Stimulated activated CD8-positive, alpha-beta memory T cell treated with anti-CD3 and anti-CD28 coated beads, Interleukin-7, amount 100 ng/mL, for 4 hours (primary cell): ENCODE measurements around the gene YY1.
"Not testable (repeated sequence)": the region's sequence is repeated elsewhere in the genome, so short reads cannot be mapped to it uniquely, and the experiment has no call there.

ENCODE experiments used
- DNase-seq, 2 donors: peaks; one replicate each; pipeline ENCODE4 v3.0.0-alpha.2; 2020; ENCODE audit warnings: low read depth in 2 of 2

Gene YY1

DNA sequence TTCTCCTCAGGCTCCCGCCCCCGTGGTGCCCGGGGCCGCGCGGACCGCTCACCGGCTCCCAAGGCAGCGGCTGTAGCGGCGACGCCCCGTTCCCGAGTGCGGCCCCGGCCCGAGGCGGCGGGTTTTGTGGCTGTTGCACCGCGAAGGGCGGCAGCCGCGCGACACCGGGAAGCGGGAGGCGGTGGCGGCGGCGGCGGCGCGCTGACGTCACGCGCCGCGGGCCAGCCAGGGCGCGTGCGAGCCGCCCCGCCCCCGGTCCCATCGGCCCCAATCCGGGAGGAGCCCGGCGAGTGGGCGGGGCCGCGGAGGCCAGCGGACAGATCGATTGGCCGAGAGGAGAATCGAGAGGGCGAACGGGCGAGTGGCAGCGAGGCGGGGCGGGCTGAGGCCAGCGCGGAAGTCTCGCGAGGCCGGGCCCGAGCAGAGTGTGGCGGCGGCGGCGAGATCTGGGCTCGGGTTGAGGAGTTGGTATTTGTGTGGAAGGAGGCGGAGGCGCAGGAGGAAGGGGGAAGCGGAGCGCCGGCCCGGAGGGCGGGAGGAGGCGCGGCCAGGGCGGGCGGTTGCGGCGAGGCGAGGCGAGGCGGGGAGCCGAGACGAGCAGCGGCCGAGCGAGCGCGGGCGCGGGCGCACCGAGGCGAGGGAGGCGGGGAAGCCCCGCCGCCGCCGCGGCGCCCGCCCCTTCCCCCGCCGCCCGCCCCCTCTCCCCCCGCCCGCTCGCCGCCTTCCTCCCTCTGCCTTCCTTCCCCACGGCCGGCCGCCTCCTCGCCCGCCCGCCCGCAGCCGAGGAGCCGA, at the start of gene YY1:
YY1 (plus strand) TSS at position 726 of the 792 bp plus-strand sequence. CDS start 101 bp downstream, outside the sequence.
- DNase-seq, result peak; percentile 98 to 100

DNA sequence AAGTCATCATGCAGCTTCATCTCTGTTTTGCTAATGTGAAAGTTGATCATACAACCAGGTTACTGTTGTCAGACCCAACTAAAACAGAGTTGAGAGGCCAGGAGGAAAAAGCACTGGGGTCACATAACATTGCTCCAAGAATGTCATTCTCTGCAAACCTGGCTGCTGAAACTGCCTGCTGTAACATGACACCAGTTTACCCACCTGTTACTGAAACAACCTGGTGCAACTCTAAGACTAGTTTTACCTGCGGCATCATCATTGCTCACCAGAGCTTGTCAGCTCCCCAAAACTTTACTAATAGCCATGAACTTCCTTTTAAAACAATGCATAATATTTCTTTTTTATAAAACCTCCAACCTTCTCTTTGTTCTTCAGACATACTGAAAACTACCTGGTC, 48.8 kb upstream of the YY1 start:
- no peak for DNase-seq

GRCh38 chr14:100191584-100192249, 47.2 kb upstream of the YY1 start:
- DNase-seq, result no peak

- no peak for DNase-seq
These were observed 46.7 kb upstream of the YY1 start for GRCh38 chr14:100192250-100192671.

GRCh38 chr14:100192672-100193416, 46.1 kb upstream of the YY1 start:
- peak; percentile 99 for DNase-seq

DNA sequence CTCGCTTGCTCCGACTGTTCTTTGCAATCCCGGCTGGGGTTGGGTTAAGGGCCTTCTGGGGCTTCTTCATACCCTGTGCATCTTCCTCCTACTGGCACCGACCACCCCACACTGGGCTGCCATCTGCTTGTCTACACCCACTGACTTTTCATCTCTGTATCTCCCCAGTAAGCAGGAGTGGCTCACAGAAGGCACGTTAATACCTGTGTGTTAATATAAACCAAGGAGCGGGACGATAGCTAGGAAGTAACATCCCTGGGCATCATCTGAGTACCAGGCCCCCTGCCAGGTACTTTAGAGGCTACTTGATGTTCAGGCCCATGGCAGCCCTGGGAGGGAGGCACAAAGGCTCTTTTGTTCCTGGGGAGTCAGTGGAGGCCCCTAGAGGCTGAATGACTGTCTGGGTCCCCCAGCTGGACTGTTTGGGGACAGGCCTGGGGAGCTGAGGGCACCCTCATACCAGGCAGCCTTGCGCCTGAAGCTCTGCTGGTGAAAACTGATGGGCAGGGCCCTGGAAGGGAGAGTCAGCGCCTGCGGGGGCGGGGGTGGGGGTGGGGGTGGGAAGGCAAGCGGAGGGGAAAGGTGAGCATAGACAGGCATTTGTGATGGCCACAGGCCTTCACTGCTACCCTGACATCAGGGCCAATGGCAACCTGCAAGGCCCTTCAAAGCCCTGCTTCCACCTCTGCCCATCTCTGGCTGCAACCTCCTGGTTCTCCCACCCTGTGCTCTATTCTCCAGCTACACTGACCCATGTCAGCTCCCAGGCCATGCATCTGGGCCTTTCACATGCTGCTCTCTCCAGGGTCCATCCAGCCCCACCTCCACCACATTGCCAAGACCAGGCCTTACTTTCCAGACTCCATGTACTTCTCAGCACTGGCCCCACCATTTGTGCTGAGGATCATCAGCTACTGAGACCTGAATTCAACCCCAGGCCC, 45.3 kb upstream of the YY1 start:
- no peak for DNase-seq

DNA sequence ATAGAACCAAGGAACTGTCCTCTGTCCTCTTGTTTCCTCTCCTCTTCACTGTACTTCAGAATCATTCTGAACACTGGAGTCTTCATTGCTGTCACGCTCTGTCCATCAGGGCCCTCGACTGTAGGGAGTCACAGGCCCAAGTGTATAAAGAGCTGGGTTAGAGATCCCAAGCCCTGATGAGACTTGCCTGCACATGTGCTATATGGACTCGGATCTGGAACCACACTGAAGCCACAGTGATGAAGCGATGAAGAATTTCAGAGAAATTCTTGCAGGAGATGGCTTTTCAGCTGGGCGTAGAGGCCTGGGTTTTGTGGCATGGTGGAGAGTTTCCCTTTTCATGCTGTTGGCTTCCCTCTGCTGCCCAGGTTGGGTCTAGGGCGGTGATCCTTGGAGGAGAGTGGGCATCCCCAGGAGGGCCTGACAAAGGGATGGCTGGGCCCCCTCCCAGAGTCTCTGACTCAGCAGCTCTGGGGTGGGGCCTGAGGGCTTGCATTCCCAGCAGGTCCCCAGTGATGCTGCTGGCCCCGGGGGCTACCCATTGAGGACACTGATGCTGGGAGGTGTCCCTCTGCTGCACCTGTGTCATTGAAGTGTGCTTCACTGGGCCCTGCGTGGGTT, 39.6 kb upstream of the YY1 start:
- DNase-seq, result no peak

DNA sequence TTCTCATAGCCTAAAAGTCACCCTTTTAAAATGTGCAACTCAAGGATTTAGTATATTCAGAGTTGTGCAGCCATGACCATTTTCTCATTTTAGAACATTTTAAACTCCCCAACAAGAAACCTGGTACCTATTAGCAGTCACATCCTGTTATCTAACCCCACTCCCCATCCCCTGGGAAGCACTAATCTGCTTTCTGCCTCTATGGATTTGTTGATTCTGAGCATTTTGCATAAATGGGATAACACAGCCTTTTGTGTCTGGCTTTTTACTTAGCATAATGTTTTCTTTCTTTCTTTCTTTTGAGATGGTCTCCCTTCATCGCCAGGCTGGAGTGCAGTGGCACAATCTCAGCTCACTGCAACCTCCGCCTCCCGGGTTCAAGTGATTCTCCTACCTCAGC, 38.6 kb upstream of the YY1 start:
- DNase-seq, result no peak

DNA sequence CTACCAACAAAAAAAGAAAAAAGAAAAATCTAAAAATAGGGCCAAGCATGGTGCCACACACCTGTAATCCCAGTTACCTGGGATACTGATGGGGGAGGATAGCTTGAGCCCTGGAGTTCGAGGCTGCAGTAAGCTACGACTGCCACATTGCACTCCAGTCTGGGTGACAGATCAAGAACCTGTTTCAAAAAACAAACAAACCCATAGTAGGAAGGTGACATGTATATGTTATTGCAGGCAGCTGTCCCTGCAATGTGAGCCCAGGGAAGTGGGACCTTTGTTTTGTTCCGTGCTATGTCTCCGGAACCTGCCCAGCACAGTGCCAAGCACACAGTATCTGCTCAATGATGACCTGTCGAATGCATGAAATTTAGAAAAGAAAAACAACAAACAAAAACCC, 37.2 kb upstream of the YY1 start:
- DNase-seq, result no peak

- DNase-seq, result no peak
These were observed 36.2 kb upstream of the YY1 start for GRCh38 chr14:100202712-100203111.

DNA sequence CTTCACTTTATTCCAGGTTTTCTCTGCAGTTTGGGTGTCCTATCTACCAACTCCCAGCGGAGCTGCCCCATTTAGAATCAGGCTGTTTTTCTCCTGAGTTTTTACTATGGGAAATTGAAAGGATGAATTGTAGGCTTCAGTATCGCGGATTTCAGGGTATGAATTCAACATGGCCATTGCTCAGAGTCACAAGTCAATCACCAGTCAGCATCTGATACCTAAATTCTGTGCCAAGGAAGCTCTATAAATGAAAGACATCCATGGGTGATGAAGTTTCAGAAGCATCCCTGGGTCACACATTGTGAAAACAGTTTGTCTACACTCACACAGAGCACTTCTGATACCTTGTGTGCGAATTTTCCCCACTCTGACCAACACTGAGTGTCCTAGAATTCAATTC, 35.8 kb upstream of the YY1 start:
- DNase-seq, result no peak

GRCh38 chr14:100203962-100204834, 34.7 kb upstream of the YY1 start:
- no peak for DNase-seq

- DNase-seq, result not testable (repeated sequence)
These were observed 34.1 kb upstream of the YY1 start for GRCh38 chr14:100204835-100205167.

- DNase-seq, result not testable (repeated sequence)
These were observed 31.4 kb upstream of the YY1 start for GRCh38 chr14:100207588-100207987.

DNA sequence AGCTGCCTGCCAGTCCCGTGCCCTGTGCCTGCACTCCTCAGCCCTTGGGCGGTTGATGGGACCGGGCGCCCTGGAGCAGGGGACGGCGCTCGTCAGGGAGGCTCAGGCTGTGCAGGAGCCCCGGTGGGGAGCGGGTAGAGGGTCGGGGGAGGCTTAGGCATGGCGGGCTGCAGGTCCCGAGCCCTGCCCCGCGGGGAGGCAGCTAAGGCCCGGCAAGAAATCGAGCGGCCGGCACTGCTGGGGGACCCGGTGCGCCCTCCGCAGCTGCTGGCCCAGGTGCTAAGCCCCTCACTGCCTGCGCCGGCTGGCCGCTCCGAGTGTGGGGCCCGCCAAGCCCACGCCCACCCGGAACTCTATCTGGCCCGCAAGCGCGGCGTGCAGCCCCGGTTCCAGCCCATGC, 30.8 kb upstream of the YY1 start:
- DNase-seq, result not testable (repeated sequence)

- no peak for DNase-seq
These were observed 27.6 kb upstream of the YY1 start for GRCh38 chr14:100211366-100211765.

- no peak for DNase-seq
These were observed 27.1 kb upstream of the YY1 start for GRCh38 chr14:100211893-100212292.

DNA sequence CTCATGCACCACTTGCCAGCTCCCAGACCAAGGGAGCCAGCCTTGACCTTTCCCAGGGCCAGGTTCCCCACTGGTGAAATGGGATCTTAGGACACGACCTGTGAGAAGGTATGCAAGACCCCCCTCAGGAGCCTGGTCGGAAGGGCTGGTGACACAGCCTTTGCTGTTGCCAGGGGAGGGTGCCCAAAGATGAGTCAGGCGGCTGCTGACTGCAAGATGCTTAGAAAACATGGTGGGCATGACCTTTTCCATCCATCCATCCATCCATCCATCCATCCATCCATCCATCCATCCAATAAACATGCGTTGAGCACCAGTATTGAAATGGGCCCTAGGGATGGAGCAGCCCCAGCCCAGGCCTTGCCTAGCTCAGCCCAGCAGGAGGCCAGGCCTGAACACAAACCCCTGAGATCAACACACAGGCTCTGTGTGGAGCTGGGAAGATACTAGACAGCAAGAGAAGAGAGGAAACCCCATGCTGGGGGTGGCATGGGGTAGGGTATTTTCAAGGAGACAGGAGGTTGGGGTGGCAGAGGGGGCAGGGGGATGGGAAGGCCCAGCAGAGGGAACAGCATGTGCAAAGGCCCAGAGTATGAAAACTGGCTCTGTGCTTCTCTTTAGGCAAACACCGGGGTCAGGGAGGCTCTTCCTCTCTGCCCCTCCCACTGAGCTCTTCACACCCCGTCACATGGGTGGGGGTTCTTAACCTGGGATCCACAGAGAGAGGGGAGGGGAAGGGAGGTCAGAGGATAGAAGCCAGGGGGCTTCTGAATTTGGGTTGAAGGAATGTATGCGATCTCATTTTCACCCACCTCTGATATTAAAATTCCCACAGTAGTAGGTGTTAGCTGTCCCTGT, 26.2 kb upstream of the YY1 start:
- no peak for DNase-seq

DNA sequence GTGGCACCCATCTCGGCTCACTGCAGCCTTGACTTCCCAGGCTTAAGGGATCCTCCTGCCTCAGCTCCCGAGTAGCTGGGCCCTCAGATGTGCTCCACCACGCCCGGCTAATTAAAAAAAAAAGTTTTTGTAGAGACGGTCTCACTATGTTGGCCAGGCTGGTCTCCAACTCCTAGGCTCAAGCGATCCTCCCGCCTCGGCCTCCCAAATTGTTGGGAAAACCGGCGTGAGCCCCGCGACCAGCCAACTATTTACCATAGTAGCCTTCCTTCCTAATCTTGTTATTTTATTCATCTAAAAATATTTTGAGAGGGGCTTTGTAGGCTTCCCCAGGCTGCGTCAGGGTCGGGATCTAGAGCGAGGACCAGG, 25.4 kb upstream of the YY1 start:
- DNase-seq, result no peak
